Stomach (tissue), 9 donors: Measurements from ENCODE around the gene EML6. TPM values are rescaled to one million over a fixed set of nuclear protein-coding genes. Genes with fewer than 3 reads are reported as not detected.

Source experiments
- DNase-seq, 2 donors: peaks; one replicate each; pipeline versions ENCODE4 v3.0.0 to v3.0.0-alpha.2; 2013 to 2019
- H3K27ac ChIP-seq, 5 donors: fragments of 200-600 bp in 4 of 5; sonication (generic) in 4 of 5; one replicate each; pipeline ENCODE4 v1.5.1; 2013 to 2019; ENCODE audit warnings: mild to moderate bottlenecking in 1 of 5, moderate library complexity in 1 of 5
- H3K27me3 ChIP-seq, 3 donors: fragments of 200-600 bp; sonication (generic); one replicate each; pipeline ENCODE4 v1.5.1; 2017 to 2019; ENCODE audit warnings: mixed run types in 1 of 3
- H3K36me3 ChIP-seq, 4 donors: fragments of 200-600 bp; sonication (generic); 1 replicate in 3 of 4; 2 replicates in 1 of 4; pipeline ENCODE4 v1.5.1; 2016 to 2019
- H3K4me1 ChIP-seq, 4 donors: fragments of 200-600 bp; sonication (generic); one replicate each; pipeline ENCODE4 v1.5.1; 2016 to 2019
- H3K4me3 ChIP-seq, 4 donors: fragments of 200-600 bp; sonication (generic) in 3 of 4; one replicate each; pipeline ENCODE4 v1.5.1; 2016 to 2019; ENCODE audit warnings: mild to moderate bottlenecking in 1 of 4
- H3K9me3 ChIP-seq, 4 donors: fragments of 200-600 bp; sonication (generic); one replicate each; pipeline ENCODE4 v1.5.1; 2016 to 2019
- EP300 ChIP-seq: sonication (generic); formaldehyde crosslinking; IDR thresholded peaks from one replicate; pipeline ENCODE4 v1.6.1; 2017; ENCODE audit warnings: antibody characterized with exemption
- POLR2A ChIP-seq, 4 donors: fragments of 450-650 bp; IDR thresholded peaks; one replicate each; pipeline ENCODE4 v1.6.1; 2016; ENCODE audit warnings: antibody characterized with exemption in 4 of 4, control low read depth in 2 of 4, mild to moderate bottlenecking in 1 of 4, moderate library complexity in 1 of 4
- POLR2AphosphoS5 ChIP-seq, 3 donors: sonication (generic); formaldehyde crosslinking; IDR thresholded peaks; one replicate each; pipeline ENCODE4 v1.6.1; 2016; ENCODE audit warnings: antibody characterized with exemption in 3 of 3
- WGBS, 5 donors: extraction: QIAGEN DNeasy Blood & Tissue Kit in 3 of 5; methylation state at CpG; one replicate each; pipeline versions ENCODE4 v1.1.5 to v1.1.7; 2013 to 2018; 5-methylcytosine and 5-hydroxymethylcytosine counted together
- intact Hi-C: fragments of 100-400 bp; cut with DNase I; formaldehyde crosslinking; loops from one replicate; pipeline ENCODE4 v1.15.1; 2023; ENCODE audit warnings: low total_unique reads
- polyA plus RNA-seq, 3 donors: library from polyadenylated mRNA; stranded (reverse); fragments of 200-250 nt; gene quantifications; one replicate each; pipeline ENCODE4 v1.2.3, GENCODE V29; 2013
- total RNA-seq, 5 donors: library from RNA; depleted of rRNA; stranded (reverse); fragments of >200 nt; gene quantifications; one replicate each; pipeline versions ENCODE4 v1.1.0 to v1.2.3, GENCODE V29; 2014 to 2016
- TF ChIP-seq, protein P1 (sequence below), 7 experiments: fragments of 450-650 bp in 4 of 7; fragments of 200-600 bp in 3 of 7; sonication (generic) in 3 of 7; IDR thresholded peaks; one replicate each; pipeline ENCODE4 v1.5.1; 2016 to 2019; ENCODE audit warnings: antibody characterized with exemption in 7 of 7, control low read depth in 2 of 7, mild to moderate bottlenecking in 1 of 7
- donor health status: healthy with polysubstance abuse.
- donor health status: Bipolar disorder and iron deficiency.
- donor health status: healthy.

EML6 gene
- total and polyA plus RNA-seq, 8 donors: 0.45 to 10.1 (median 1.8) TPM; not detected in 1

DNA sequence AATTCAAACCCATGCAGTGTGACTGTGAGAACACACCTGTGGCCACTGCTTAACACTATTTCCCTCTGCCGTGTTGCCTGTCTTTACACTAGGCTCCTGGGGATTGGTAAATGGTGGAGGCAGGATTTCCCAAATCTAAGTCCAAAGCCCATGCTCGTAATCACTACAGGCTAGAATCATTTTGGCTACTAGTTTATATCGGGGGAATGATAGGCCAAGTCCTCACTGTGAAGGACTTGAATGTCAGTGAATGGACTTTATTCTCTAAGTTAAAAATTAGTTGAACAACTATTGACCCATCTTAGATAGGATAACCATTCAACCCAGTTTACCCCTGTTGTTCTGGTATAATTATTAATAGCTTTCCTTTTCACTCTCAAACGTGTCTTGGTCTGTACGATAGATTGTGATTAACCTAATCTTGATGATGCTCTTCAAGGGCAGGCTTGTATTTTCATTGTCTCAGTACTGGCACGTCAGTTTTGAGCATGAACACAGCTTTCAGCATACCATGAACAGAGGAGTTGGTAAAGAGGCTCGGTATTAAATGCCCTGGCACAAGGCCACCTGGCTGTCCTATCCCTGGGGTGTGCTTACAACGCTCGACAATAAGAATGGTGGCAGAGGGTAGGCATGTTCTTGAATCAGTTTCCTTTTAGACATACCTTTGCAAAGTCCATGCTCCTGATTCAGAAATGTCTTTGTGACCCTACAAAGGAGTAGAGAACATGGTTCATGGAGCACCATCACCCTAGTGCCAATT is 177.9 kb downstream of the EML6 start:
- DNase-seq: no peak
- WGBS, 5 donors: 60 to 74% (median 63%) methylated on average over 9 of the region's 9 CpGs
- no peak for TF ChIP-seq POLR2A (IDR thresholded peaks at IDR 0.05)
- peaks cover 0 to 29% (median 18%) of the 10 kb centered on the region in 4 donors for H3K4me1 ChIP-seq
- intact Hi-C loops: no loop called here
- no peak overlapping the region for H3K4me3 ChIP-seq
- no peaks in the 10 kb centered on the region for H3K36me3 ChIP-seq
- no peak overlapping the region for H3K27ac ChIP-seq
- H3K27me3 ChIP-seq: no peaks in the 10 kb centered on the region
- H3K9me3 ChIP-seq: no peaks in the 10 kb centered on the region

DNA sequence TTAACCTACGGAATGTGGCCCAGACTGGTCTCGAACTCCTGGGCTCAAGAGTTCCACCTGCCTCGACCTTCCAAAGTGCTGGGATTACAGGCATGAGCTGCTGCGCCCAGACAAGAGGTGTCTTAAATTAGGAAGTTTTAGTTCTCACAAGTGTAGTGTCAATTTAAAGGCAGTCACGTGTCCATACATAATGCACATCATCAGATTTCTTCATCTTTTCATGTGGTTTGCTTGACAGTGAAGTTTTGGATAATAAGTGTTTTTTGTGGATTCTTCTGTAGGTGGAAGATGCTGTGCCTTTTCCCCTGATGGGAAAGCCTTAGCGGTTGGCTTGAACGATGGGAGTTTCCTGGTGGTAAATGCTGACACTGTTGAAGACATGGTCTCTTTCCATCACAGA is 179.3 kb downstream of the EML6 start:
- TF ChIP-seq POLR2AphosphoS5 (IDR thresholded peaks at IDR 0.05): no peak
- TF ChIP-seq, protein P1, sequence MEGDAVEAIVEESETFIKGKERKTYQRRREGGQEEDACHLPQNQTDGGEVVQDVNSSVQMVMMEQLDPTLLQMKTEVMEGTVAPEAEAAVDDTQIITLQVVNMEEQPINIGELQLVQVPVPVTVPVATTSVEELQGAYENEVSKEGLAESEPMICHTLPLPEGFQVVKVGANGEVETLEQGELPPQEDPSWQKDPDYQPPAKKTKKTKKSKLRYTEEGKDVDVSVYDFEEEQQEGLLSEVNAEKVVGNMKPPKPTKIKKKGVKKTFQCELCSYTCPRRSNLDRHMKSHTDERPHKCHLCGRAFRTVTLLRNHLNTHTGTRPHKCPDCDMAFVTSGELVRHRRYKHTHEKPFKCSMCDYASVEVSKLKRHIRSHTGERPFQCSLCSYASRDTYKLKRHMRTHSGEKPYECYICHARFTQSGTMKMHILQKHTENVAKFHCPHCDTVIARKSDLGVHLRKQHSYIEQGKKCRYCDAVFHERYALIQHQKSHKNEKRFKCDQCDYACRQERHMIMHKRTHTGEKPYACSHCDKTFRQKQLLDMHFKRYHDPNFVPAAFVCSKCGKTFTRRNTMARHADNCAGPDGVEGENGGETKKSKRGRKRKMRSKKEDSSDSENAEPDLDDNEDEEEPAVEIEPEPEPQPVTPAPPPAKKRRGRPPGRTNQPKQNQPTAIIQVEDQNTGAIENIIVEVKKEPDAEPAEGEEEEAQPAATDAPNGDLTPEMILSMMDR (IDR thresholded peaks at IDR 0.05): no peak
- TF ChIP-seq EP300: no peak
- no peak for TF ChIP-seq POLR2A (IDR thresholded peaks at IDR 0.05)
- no peak overlapping the region for H3K27ac ChIP-seq
- H3K4me1 ChIP-seq: peaks cover 0 to 29% (median 18%) of the 10 kb centered on the region in 4 donors
- H3K27me3 ChIP-seq: no peaks in the 10 kb centered on the region
- 89 to 97% (median 94%) methylated on average over 7 of the region's 7 CpGs for WGBS, 5 donors
- no peak for DNase-seq
- H3K36me3 ChIP-seq: no peaks in the 10 kb centered on the region
- intact Hi-C loops: no loop called here
- H3K4me3 ChIP-seq: no peak overlapping the region
- H3K9me3 ChIP-seq: no peaks in the 10 kb centered on the region

DNA sequence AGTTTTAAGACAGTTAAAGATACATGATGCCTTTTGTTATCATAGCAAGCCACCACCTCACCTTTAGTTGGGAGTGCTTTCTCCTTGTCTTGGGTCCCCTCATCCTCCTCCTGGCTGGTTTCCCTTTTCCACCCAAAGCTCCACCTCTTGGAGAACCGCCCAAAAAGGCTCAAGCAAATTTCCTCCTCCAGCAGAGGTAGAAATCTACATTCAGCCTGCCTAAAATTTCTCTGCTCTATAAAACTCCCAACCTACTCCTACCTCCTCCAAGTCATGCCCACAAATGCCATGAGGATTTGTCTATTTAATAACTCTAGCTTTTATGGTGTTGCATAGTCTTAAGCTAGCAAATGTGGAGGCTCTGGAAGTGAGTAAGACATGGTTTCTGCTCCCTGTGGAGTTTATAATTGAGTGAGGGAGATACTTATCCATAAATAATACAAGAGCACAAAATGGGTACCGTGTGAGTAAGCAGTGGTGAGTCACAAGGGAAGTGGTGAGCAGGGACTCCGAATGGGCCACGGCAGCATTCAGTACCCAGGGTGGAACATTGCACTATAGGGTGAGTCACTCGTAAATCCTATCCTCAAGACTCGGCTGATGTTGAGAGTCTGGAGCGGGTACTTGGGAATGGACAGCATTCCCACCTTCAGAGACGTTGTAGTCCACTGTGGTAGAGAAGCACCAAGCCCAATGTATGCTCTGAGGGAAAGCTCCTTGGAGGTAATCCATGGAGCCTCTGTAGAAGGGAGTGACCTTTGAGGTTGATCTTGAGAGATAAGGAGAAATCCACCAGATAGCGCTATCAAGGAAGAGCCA is 180.5 kb downstream of the EML6 start:
- Histone ChIP-seq H3K4me3 (no peak overlapping the region), H3K27me3 (no peaks in the 10 kb centered on the region), H3K27ac (peak overlapping the region in 4 of 5 donors; percentile 25 to 56 (median 46)), H3K36me3 (no peaks in the 10 kb centered on the region), H3K9me3 (no peaks in the 10 kb centered on the region), H3K4me1 (peaks cover 0 to 28% (median 18%) of the 10 kb centered on the region in 4 donors)
- intact Hi-C loops: no loop called here
- WGBS, 5 donors: 46 to 62% (median 54%) methylated on average over 9 of the region's 9 CpGs
- DNase-seq: peak; percentile 17 to 50
- TF ChIP-seq, protein P1 (IDR thresholded peaks at IDR 0.05): no peak
- TF ChIP-seq POLR2AphosphoS5 (IDR thresholded peaks at IDR 0.05): peak in 2 of 3 donors; percentile 6 to 49
- no peak for TF ChIP-seq POLR2A (IDR thresholded peaks at IDR 0.05)
- no peak for TF ChIP-seq EP300

DNA sequence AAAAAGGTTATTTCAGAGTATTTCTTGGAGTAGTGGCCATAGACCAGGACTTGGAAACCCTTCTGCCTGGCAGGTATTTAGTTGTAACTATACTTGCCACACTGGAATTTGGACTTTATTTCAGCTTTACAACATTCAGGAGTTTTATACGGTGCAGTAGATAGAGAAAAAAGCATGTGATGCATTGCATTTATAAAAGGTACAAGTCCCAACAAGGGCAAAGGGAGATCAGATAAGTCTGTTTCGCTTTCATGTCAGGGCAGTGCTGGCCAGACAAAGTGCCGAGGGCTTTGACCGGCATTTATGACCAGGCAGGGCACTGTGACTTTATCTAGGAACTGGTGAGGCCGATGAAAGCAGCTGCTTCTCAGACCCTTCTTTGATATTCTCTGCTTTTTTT is 181.4 kb downstream of the EML6 start:
- 28 to 60% (median 39%) methylated on average over 5 of the region's 5 CpGs for WGBS, 5 donors
- TF ChIP-seq, protein P1 (IDR thresholded peaks at IDR 0.05): no peak
- TF ChIP-seq POLR2AphosphoS5 (IDR thresholded peaks at IDR 0.05) (peak in 1 of 3 donors; percentile 40), POLR2A (IDR thresholded peaks at IDR 0.05) (no peak), EP300 (no peak)
- intact Hi-C loops: no loop called here
- H3K4me1 ChIP-seq: peaks cover 0 to 19% (median 16%) of the 10 kb centered on the region in 4 donors
- H3K27ac ChIP-seq: peak overlapping the region; percentile 5 to 56 (median 40)
- H3K9me3 ChIP-seq: no peaks in the 10 kb centered on the region
- H3K36me3 ChIP-seq: no peaks in the 10 kb centered on the region
- H3K4me3 ChIP-seq: no peak overlapping the region
- no peaks in the 10 kb centered on the region for H3K27me3 ChIP-seq
- DNase-seq: peak; percentile 68 to 73
